Measurements from ENCODE around the gene CERS4.
"Not testable (repeated sequence)": the region's sequence is repeated elsewhere in the genome, so short reads cannot be mapped to it uniquely, and the experiment has no call there.

Gene CERS4

DNA sequence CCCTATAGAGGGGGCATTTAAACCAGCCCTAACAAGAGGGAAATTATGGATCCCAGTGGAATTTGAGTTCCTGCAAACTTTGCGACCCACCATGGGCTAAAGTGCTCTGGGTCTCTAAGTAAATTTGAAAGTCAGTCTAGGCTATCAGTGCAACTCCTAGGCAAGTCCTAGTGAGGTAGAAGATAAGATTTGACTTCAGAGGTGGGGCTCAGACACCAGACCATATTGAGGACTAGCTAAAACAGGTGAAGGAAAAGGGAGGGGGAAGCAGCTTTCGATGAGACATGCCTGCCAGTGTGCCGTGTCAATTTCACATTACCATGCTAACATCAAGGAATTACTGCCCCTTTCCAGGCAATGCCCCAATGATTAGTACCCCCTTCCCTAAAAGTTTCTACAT, 60.6 kb downstream of the CERS4 start:
- no peak for DNase-seq

DNA sequence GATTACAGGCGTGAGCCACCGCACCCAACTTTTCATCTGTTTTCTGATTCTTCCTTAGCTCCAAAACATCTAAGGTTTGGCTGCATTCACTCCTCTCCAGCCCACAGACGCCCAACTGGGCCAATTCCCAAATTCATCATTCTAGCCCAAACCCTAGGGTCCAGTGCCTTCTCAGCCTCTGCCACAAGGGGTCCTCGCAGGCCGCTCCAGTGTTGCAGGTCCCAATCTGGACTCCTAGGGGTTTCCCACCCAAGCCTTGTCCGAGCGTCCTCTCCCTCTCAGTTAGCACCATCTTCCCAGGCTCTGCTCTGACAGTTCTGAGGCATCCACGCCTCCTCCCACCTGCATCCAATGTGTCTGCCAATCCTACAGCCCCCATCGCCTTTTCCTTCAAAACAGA, 67.3 kb downstream of the CERS4 start:
- DNase-seq, result not testable (repeated sequence)

DNA sequence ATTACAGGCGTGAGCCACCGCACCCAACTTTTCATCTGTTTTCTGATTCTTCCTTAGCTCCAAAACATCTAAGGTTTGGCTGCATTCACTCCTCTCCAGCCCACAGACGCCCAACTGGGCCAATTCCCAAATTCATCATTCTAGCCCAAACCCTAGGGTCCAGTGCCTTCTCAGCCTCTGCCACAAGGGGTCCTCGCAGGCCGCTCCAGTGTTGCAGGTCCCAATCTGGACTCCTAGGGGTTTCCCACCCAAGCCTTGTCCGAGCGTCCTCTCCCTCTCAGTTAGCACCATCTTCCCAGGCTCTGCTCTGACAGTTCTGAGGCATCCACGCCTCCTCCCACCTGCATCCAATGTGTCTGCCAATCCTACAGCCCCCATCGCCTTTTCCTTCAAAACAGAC, 82.2 kb downstream of the CERS4 start:
- not testable (repeated sequence) for DNase-seq

DNA sequence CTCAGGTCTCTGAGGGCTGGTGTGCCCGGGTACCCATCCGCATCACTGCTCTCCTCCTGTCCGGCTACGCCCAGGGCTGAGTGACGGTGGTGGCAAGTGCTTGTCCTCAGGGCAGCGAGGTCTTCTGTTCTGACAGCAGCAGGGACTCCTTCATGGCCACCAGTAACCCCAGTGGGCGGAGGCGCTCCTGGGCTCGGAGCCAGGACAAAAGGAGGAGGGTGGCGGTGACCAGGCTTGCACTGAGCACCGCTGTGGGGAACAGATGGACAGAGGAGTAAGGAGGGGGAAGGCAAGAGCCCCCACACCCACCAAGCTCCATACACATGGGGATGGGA, 93.2 kb downstream of the CERS4 start:
- DNase-seq, result no peak

DNA sequence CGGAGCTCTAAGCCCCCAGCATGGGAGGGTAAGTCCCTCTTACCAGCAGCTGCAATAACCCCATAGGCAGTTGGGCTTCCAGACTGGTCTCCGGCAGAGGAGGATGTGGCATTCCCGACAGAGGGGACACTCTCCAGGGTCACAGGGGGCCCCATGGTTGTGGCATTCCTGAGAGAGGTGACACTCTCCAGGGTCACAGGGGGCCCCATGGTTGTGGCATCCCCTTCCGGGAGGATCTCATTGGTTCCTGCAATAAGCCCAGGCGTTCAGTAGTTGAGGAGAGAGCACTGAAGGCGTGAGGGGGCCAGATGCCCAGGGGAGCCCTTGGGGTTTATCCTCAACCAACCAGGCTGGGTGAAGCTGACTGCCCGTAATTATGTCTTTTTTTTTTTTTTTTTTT, 93.6 kb downstream of the CERS4 start:
- DNase-seq, result no peak

DNA sequence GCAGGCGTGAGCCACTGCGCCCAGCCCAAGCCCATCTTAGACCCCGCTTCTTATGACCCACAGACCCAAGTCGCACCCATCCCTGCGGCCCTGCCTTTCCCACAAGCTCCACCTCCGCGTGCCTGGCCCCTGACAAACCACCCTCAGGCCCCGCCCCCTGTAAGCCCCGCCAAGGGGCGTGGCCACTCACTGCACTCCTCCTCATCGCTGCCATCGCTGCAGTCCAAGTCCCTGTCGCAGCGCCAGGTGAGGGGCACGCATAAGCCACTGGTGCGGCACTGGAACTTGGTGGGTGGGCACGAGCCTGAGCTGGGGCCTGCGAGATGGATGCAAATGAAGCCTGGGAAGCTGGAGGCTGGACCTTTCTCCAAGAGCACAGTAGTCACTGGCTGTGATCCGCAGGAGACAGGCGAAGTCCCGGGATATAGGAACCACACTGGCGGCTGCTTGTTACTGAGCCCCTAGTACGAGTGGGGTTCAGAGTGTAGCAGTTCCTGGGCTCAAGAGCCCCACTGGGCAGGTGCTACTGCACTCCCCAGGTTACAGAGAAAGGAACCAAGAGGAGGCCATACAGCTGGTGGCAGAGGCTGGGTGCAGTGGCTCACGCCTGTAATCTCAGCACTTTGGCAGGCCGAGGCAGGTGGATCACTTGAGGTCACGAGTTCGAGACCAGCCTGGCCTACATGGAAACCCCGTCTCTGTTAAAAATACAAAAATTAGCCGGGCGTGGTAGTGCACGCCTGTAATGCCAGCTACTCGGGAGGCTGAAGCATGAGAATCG, 95.9 kb downstream of the CERS4 start:
- no peak for DNase-seq

DNA sequence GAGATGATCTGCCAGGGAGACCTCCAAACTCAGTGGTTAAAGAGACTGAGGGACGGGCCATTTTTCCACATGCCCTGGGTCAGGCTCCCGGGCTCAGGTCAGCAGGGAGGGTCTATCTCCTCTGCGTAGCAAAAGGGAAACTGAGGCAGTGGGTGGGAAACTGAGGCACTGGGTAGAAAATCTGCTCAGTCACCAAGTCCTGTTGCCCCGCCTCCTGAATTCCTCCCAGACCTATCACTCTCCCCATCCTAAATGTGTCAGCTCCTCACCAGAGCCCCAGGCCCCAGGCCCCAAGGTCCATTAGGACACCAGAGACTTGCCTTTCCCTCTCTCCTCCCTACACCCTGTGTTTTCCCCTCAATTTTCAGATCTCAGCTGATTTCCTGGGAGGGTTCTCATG, 96.6 kb downstream of the CERS4 start:
- no peak for DNase-seq

DNA sequence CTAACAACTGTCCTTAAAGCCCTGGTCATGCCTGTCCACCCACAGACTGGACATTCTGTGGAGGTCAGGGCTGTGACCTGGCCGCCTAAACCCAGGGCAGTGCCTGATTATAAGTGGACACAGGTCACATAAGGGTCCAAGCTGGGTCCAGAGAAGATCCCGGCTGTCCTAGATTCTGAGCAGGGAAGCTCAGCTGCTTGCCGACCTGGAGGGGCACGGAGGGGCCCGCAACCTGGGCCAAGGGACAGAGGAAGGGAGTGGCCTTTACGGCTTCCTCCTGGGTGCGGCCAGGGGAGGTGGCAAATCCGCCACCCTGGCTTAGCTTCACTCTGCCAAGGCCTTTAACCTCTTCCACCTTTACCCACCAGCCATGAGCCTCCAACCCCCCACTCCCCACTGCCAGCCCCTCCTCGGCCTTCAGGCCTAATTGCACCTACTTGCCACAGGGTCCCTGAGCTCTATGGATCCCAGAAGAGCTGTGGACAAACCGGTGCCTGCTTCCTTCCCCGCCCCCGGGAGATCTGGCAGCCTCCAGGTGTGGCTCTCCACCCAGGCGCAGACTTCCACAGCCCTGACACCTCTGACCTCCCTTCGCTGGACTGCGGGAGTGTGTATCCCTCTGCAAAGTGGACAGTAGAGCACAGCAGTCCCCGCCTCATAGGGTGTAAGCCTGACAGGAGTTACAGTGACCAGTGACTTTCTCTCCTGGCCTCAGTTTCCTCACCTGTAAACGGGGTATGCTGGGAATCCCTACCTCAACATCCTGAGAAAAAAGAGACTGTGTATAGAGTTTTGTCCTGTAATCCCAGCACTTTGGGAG, 97.3 kb downstream of the CERS4 start:
- DNase-seq, result no peak

DNA sequence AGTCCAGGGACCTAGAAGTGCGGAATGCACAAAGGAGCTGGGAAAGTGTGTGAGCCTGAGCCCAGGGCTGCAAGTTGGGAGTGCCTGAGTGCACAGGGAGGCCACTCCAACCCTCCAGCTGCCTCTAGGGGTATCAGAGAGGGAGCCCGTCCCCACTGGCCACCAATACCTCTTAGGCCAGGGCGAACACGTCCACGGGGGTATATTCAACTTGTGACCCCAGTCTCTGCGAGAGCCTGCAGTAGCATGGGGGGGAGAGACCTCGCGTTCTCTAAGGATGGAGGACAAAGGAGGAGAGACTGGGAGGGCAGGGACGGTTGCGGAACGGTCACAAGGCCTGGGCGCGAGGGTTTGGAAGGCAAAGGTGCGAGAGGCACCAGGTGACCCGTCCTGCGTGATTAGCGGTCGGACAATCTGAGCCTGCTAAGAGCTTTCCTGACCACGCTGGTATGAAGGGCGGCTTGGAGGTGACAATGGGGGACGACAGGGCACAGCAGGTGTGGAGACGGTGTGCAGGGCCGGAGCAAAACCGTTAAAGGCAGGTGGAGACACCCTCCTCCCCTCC, 98.3 kb downstream of the CERS4 start:
- DNase-seq, result no peak

DNA sequence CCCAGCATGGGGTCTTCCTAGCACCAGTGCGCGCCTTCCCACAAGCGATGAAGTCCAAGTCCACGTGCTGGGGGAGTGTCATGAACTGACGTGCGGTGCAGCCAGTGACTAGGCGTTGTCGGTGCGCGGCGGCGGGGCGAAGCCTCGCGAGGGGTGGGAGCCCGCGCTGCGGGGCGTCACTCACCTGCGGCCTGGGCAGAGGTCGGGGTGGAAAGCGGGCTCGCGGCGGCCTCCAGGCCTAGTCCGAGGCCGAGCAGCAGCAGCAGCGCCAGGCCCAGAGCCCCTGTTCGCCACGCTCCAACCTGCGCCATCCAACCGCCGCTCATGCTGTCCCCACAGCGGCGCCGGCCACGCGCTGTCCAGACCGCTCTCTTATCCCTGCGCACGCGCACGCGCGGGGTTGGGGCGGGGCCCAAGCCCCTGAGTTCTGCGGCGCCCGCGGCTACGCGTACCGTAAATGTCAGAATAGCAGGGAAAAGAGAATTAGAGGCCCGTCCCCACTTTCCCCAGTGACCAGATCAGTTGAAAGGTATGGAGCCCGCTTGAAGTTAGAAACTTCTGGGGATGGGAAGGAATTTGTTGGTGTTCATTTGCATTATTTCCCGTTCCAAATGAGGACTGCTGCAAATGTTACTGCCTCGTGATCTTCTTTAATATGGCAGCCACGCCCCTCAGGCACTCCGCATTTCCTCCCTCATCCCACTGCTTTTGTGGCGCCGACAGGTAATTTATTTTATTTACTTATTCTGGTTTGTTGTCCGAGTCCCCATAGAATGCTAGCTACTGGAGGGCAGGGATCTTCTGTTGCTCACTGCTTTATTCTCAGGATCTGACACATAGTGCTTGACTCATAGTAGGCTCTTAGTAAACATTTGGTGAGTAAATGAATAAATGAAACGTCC, 99.0 kb downstream of the CERS4 start, which contains the start of gene CD320:
Gene CD320, minus strand, starts transcription at position 394 of the 902 bp plus-strand sequence. Its CDS starts 68 bp downstream, at position 326.
- DNase-seq, result peak; percentile 89

DNA sequence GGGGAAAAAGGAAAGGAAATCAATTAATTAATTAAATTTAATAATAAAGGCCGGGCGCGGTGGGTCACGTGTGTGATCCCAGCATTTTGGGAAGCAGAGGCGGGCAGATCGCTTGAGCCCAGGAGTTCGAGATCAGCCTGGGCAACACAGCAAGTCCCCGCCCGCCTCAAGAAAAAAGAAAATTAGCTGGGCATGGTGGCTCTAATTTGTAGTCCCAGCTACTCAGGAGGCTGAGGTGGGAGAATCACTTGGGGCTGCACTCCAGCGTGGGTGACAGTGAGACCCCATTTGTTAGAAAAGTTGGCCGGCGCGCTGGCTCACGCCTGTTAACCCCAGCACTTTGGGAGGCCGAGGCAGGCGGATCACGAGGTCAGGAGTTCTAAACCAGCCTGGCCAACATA, 99.7 kb downstream of the CERS4 start:
- DNase-seq, result no peak

DNA sequence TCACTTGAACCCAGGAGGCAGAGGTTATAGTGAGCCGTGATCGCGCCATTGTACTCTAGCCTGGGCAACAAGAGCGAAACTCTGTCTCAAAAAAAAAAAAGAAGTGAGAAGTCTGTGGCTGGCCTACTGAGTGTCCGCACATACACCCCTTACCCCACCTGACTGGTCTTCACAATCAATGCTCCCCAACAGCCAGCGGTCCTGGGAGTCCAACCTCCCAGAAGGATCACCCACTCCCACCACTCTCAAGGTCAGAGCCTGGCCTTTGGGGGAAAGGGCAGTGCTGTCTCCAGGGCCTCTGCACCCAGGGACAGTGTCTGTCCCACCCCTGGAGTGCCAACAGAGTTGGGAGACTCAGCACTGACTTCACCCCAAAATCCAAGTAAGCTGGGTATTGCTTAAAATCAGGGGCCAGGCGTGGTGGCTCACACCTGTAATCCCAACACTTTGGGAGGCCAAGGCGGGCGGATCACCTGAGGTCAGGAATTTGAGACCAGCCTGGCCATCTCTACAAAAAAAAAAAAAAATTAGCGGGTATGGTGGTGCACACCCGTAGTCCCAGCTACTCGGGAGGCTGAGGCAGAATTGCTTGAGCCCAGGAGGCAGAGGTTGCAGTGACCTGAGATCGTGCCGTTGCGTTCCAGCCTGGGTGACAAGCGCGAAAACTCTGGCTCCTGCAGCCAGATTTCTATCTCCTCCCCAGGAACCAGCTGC, 101.3 kb downstream of the CERS4 start:
- DNase-seq, result no peak

DNA sequence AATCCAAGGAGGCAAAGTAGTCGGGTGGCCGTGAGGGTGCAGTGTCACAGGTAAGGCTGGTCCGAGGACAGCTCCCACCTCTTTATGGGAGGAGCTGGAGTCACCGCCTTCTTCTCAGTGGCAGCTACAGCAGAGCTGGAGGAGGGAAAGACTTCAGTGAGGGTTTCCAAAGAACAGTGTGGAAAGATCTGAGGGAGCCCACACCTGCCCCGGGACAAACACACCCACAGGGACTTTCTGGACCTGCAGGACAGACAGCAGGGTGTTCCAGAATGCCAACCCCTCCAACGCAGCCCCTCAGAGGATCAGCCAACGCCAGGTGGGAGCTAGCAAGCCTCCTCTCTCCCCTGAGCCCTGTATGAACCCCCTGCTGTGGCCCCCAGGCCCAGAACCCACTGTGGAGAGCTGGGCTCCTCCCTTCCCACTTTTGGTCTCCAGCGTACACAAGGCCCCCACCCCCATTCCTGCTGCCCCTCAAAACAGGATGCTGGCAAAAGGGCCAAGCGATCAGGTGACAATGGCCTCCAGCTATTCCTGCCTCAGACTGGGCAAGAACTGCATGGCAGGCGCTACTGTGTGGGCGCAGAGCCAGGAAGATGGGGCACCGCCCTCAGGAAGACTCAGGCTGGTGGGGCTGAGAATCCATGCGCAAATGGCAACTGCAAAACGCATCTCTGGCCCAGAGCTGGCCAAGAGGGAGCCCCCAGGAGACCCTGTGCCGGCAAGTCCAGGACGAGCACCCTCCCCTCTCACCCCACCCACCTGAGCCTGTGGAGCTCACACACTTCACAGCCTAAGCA, 102.5 kb downstream of the CERS4 start:
- DNase-seq, result peak; percentile 22

Measured in NCI-H1105 treated with DMSO at 0.1 percent for 48 hours (cell line).